ENCODE data around the gene TRPM5.

DNA sequence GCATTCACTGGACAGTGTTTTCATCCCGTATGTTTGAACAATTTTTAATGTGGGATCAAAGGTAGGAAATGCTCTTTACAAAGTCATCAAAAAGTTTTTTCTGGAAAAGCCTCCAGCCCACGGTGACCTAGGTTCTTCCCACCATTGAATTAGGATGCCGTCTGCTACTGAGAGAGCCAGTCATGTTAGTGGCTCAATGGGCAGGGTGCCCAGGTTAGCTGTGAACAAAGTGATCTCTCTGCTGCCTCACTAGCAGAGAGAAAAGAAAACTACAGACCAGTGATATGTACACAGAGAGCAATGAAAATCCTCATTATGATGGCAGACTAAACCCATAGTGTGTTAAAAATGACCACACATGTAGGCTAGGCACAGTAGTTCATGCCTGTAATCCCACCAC, 32.9 kb upstream of the TRPM5 start:
- TF ChIP-seq, protein P1, sequence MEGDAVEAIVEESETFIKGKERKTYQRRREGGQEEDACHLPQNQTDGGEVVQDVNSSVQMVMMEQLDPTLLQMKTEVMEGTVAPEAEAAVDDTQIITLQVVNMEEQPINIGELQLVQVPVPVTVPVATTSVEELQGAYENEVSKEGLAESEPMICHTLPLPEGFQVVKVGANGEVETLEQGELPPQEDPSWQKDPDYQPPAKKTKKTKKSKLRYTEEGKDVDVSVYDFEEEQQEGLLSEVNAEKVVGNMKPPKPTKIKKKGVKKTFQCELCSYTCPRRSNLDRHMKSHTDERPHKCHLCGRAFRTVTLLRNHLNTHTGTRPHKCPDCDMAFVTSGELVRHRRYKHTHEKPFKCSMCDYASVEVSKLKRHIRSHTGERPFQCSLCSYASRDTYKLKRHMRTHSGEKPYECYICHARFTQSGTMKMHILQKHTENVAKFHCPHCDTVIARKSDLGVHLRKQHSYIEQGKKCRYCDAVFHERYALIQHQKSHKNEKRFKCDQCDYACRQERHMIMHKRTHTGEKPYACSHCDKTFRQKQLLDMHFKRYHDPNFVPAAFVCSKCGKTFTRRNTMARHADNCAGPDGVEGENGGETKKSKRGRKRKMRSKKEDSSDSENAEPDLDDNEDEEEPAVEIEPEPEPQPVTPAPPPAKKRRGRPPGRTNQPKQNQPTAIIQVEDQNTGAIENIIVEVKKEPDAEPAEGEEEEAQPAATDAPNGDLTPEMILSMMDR (conservative IDR thresholded peaks at IDR 0.05; ENCODE audit: low read depth, low read length), result no peak
- no peak for TF ChIP-seq EZH2 (IDR thresholded peaks at IDR 0.05; ENCODE audit: borderline replicate concordance, low read depth, low read length, poor library complexity, severe bottlenecking)
